Panc1 (cell line): ENCODE results near the gene TRMT5. TPM values are rescaled to one million over a fixed set of nuclear protein-coding genes. Genes with fewer than 3 reads are reported as not detected.

Source experiments
- ATAC-seq: fragments of 200-7000 bp; cut with Tn5 transposase; 2 replicates; pipeline ENCODE4 v1.9.1; 2020; ENCODE audit warnings: mild to moderate bottlenecking, moderate library complexity
- BruUV-seq: library from RNA; stranded (reverse); fragments of 400-500 nt; replicated peaks from 2 replicates; lab custom pipeline; 2021; lab: Mats Ljungman, UMichigan
- CTCF ChIA-PET: fragments of 300-600 bp; sonication (Branson Sonifier 250); formaldehyde crosslinking; loops from one replicate; lab custom pipeline; 2022; ENCODE audit warnings: antibody characterized with exemption; lab: Charles Lee
- POLR2A ChIA-PET: fragments of 300-600 bp; sonication (Branson Sonifier 250); formaldehyde crosslinking; loops from one replicate; lab custom pipeline; 2022; ENCODE audit warnings: antibody characterized with exemption; lab: Charles Lee
- DNase-seq: peaks from one replicate; pipeline ENCODE4 v3.0.0-alpha.2; 2010; ENCODE audit warnings: low read depth, low spot score
- H3K27ac ChIP-seq: 2 replicates; pipeline ENCODE4 v1.5.1; 2011; ENCODE audit warnings: mild to moderate bottlenecking, low read length, inconsistent platforms
- H3K27me3 ChIP-seq: fragments of 200-500 bp; sonication (Bioruptor generic); 2 replicates; pipeline ENCODE4 v1.6.0; 2014; ENCODE audit warnings: low read length, inconsistent platforms; ENCODE audit not compliant: control insufficient read depth, insufficient read depth
- H3K36me3 ChIP-seq: fragments of 200-500 bp; sonication (Bioruptor generic); 2 replicates; pipeline ENCODE4 v1.5.1; 2014; ENCODE audit warnings: inconsistent platforms, mild to moderate bottlenecking, low read length, moderate library complexity; ENCODE audit not compliant: control insufficient read depth, insufficient read depth
- H3K4me1 ChIP-seq: 2 replicates; pipeline ENCODE4 v1.5.1; 2011; ENCODE audit warnings: inconsistent platforms, mild to moderate bottlenecking, low read length, moderate library complexity; ENCODE audit not compliant: control insufficient read depth, insufficient read depth
- H3K4me3 ChIP-seq, 2 experiments: 2 replicates each; pipeline ENCODE4 v1.5.1; 2011 to 2012; ENCODE audit warnings: low read depth in 2 of 2, low read length in 2 of 2, mild to moderate bottlenecking in 2 of 2, inconsistent platforms in 1 of 2, moderate library complexity in 1 of 2
- H3K9me3 ChIP-seq: fragments of 200-500 bp; sonication (Bioruptor generic); 2 replicates; pipeline ENCODE4 v1.5.1; 2014; ENCODE audit warnings: low read depth, mild to moderate bottlenecking, inconsistent platforms, low read length, moderate library complexity; ENCODE audit not compliant: control insufficient read depth, insufficient read depth
- POLR2AphosphoS5 ChIP-seq: IDR thresholded peaks from 2 replicates; pipeline ENCODE4 v1.6.1; 2012; ENCODE audit warnings: mild to moderate bottlenecking, low read depth, low read length, moderate library complexity
- REST ChIP-seq, 2 experiments: IDR thresholded peaks; 2 replicates each; pipeline ENCODE4 v1.6.1; 2011 to 2012; ENCODE audit warnings: low read depth in 2 of 2, control low read depth in 1 of 2, low read length in 1 of 2, mild to moderate bottlenecking in 1 of 2, moderate library complexity in 1 of 2; ENCODE audit not compliant: insufficient read depth in 1 of 2
- SIN3A ChIP-seq: IDR thresholded peaks from 2 replicates; pipeline ENCODE4 v1.6.1; 2012; ENCODE audit warnings: low read depth, mild to moderate bottlenecking, low read length, moderate library complexity, borderline replicate concordance; ENCODE audit not compliant: insufficient read depth
- TCF7L2 ChIP-seq: IDR thresholded peaks from 2 replicates; pipeline ENCODE4 v1.6.1; 2011; ENCODE audit warnings: mild to moderate bottlenecking, low read depth, low read length, inconsistent platforms
- in situ Hi-C: cut with HindIII; loops from 2 replicates; pipeline ENCODE4 v1.10.0; 2016; ENCODE audit warnings: low sequenced_read_pairs, low pct_unique_long_range_greater_than_20kb
- intact Hi-C: fragments of 100-400 bp; cut with micrococcal nuclease; formaldehyde crosslinking; loops from one replicate; pipeline ENCODE4 v1.10.0; 2022; ENCODE audit not compliant: unreplicated experiment
- total RNA-seq: library from RNA; stranded (reverse); gene quantifications from one replicate; pipeline ENCODE4 v1.2.1, GENCODE V29; 2021; ENCODE audit not compliant: unreplicated experiment
- TF ChIP-seq, protein P1 (sequence below): fragments of 450-650 bp; IDR thresholded peaks from 2 replicates; pipeline ENCODE4 v1.5.1; 2017; ENCODE audit warnings: mild to moderate bottlenecking

Gene TRMT5
- total RNA-seq, 1 experiment from 2014 or later, result 14.9 TPM

- no peaks in the 10 kb centered on the region for H3K4me1 ChIP-seq
- no peak overlapping the region for H3K4me3 ChIP-seq
- BruUV-seq, result no TSS peak
- ATAC-seq (no peak), DNase-seq (no peak)
- intact Hi-C loops (no loop called here), in situ Hi-C loops (no loop called here)
- H3K27ac ChIP-seq, result no peak overlapping the region
- H3K36me3 ChIP-seq, result no peaks in the 10 kb centered on the region
- POLR2A ChIA-PET, result no interaction called here
- TF ChIP-seq, protein P1, sequence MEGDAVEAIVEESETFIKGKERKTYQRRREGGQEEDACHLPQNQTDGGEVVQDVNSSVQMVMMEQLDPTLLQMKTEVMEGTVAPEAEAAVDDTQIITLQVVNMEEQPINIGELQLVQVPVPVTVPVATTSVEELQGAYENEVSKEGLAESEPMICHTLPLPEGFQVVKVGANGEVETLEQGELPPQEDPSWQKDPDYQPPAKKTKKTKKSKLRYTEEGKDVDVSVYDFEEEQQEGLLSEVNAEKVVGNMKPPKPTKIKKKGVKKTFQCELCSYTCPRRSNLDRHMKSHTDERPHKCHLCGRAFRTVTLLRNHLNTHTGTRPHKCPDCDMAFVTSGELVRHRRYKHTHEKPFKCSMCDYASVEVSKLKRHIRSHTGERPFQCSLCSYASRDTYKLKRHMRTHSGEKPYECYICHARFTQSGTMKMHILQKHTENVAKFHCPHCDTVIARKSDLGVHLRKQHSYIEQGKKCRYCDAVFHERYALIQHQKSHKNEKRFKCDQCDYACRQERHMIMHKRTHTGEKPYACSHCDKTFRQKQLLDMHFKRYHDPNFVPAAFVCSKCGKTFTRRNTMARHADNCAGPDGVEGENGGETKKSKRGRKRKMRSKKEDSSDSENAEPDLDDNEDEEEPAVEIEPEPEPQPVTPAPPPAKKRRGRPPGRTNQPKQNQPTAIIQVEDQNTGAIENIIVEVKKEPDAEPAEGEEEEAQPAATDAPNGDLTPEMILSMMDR, result no peak
- no peak for TF ChIP-seq SIN3A
- TF ChIP-seq TCF7L2, result no peak
- TF ChIP-seq POLR2AphosphoS5, result no peak
- TF ChIP-seq REST (IDR thresholded peaks at IDR 0.05; ENCODE audit: insufficient read depth in 1 of 2, low read depth in 2 of 2, low read length in 1 of 2), result no peak
- CTCF ChIA-PET, result no interaction called here
- H3K9me3 ChIP-seq, result no peaks in the 10 kb centered on the region
- H3K27me3 ChIP-seq, result no peaks in the 10 kb centered on the region
These were observed 34.1 kb downstream of the TRMT5 start for GRCh38 chr14:60946773-60947172.

GRCh38 chr14:60945984-60946383 is 34.9 kb downstream of the TRMT5 start:
- H3K4me1 ChIP-seq, result no peaks in the 10 kb centered on the region
- intact Hi-C loops (no loop called here), in situ Hi-C loops (no loop called here)
- DNase-seq, result no peak
- CTCF ChIA-PET, result no interaction called here
- TF ChIP-seq SIN3A (no peak), TCF7L2 (no peak), REST (IDR thresholded peaks at IDR 0.05; ENCODE audit: insufficient read depth in 1 of 2, low read depth in 2 of 2, low read length in 1 of 2) (no peak), POLR2AphosphoS5 (no peak)
- TF ChIP-seq, protein P1, result no peak
- no peak for ATAC-seq
- H3K27me3 ChIP-seq, result no peaks in the 10 kb centered on the region
- H3K27ac ChIP-seq, result no peak overlapping the region
- H3K4me3 ChIP-seq, result no peak overlapping the region
- H3K36me3 ChIP-seq, result no peaks in the 10 kb centered on the region
- no TSS peak for BruUV-seq
- H3K9me3 ChIP-seq, result no peaks in the 10 kb centered on the region
- POLR2A ChIA-PET, result no interaction called here
